Inflammatory macrophage treated with lipopolysaccharide for 1 hour (primary cell): Measurements from ENCODE around the gene SLCO1B3.

Experiments
- DNase-seq, 2 donors: peaks; one replicate each; pipeline ENCODE4 v3.0.0-alpha.2; 2020 to 2022

Gene SLCO1B3

DNA sequence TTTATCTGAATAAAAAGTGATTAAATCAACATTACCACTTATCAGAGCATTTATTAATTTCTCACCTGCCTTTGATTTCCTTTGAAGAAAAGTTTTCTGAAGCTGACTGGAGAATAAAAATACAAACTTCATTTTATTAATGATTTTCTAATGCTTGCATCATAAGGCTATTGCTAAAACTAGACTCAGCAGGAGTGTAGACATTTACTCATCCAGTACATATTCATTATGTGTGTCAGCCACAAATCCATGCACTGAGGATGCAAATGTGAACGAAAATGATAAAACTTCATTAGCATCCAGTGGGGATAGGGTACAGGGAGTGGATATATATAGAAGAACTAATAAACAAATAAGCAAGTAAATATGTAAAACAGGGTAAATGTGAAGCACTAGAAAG lies 74.6 kb downstream of the SLCO1B3 start:
- DNase-seq, result no peak

DNA sequence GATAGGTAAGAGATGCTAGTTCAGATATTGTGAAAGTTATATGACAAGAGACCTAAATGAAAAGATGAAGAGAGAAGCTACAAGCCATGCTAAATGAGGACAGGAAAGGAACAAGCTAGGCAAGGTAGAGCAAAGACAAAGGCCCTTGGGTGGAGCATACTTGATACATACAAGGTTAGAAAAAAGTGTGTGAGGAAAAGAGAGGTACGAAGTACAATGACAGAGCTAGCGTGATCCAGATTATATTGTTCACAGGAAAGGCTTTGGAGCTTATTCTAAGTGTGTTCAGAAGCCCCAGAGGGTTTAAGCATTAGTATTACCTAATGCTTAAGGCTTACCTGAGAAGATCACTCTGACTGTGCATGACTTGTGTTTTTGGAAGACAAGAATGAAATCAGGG lies 75.0 kb downstream of the SLCO1B3 start:
- no peak for DNase-seq

DNA sequence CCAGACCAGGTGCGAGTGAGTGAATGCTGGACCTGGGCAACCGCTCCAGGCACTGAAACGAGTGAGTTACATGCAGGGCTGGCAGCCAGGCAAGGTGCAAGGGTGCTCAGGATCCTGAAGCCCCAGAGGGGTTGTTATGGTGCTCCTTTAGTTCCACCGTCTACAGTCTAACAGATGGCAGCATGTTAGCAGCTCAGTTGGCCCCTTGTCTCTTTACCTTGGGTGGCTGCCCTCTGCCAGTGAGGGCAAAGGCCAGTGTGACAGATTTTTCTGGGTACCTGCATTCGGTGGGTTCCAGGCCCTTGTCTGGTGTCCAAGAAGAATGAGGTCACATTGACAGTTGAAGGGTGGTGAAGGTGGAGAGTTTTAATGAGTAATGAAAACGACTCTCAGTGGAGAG lies 106.8 kb downstream of the SLCO1B3 start:
- no peak for DNase-seq

DNA sequence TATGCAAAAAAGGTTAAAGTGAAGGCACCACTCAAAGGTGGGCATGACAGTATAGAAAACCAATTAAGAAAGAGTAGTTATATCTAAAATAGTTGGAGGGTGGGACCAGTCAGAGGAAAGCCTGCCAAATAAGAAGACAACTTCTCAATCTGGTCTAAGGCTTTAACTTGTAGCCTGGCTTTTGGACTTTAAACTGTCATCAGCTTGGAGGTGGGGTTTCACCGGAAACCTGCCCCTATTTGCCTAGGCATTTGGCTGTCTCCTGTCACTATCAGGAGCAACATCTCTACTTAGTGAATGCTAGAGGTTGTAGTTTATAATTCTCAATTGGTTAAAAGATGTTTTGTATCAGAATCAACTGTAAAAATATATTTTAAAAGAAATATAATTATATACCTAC lies 107.3 kb downstream of the SLCO1B3 start:
- DNase-seq, result no peak

DNA sequence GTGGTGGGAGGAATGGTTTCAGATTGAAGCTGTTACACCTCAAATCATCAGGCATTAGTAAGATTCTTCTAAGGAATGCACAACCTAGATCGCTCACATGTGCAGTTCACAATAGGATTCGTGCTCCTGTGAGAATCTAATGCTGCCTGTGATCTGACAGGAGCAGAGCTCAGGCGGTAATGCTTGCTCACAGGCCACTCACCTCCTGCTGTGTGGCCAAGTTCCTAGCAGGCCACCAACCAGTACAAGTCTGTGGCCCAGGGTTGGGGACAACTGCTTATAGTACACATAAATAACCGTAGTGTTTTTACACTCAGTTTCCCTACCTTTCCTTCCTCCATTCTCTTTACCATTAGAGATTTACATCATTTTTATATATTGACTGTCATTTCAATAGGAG lies 121.4 kb downstream of the SLCO1B3 start:
- no peak for DNase-seq

DNA sequence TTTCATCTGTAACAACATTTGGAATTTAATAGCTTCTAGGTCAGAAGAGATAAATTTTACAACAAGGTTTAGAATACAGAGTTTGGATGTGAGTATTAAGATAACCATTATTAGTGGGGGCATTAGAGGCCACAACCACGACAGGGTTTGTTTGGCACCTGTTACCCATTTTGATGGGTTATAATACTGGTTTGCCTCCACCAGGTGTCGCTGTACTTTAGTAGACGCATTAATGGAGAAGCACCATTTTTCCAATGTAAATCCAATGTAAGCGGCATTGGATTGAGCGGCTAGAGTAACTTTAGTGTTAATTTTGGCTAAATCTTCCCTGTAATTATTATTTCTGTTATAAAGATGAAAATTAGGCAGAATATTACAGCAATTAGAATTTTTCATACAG lies 136.2 kb downstream of the SLCO1B3 start:
- peak in 1 of 2 donors; percentile 13 for DNase-seq

DNA sequence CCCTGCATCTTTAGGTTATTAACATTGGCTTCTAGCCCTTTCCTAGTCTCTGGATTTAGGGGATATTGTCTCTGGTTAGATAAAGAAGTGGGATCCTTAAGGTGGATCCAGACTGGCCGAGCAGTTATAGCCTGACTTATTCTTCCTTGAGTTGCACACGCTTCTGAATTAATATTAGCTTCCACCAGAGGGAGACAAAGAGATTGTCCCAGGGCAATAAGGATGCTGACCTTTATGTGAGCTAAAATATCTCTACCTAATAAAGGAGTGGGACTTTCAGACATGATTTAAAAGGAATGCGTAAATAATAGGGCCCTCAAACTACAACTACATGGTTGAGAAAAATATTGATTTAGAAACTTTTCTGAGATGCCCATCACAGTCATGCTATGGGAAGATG lies 139.7 kb downstream of the SLCO1B3 start:
- peak in 1 of 2 donors; percentile 40 for DNase-seq

DNA sequence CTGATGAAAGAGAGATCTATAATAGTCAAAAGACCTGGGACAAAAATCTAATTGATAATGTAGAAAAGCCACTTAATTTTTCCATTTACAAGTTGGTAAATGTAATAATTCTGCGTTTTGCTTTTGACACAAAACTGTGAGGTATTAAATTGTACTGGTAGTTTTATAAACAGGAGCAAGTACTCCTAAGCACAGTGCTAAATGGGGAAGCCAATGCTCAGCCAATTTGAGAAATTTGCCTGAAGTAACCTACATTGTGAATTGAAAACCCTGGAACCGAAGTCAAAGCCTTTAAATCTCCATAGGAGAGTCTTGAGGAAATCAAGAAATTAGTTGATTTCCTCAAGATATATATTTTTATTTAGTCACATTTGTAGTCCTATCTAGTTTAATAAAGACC lies 152.8 kb downstream of the SLCO1B3 start:
- no peak for DNase-seq

DNA sequence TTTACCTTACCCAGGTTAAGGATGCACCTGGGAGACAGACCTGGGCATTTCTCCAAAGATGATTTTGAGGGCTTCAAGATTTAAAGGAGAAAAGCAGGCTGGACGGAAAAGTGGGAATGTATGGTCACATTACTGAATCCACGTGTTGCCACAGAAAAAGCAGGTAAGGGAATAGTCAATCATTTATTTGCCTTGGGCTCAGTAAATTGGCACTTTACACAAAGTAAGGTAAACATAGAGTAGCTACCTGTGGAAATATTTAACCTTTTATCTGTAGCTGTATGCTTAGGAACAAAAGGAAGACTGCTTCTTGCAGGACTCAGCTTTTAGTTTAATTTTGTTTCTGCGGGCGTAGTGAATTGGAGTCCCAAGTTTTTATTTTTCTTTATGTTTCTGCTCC lies 153.3 kb downstream of the SLCO1B3 start:
- DNase-seq, result no peak
